Osteoblast (primary cell): Measurements from ENCODE around the gene TUNAR. TPM values are rescaled to one million over a fixed set of nuclear protein-coding genes. Genes with fewer than 3 reads are reported as not detected.

Experiments
- DNase-seq: peaks from one replicate; pipeline ENCODE4 v3.0.0; 2011; ENCODE audit warnings: low spot score, mixed read lengths; ENCODE audit not compliant: insufficient read length; ENCODE audit errors: missing footprints
- H2AFZ ChIP-seq: 2 replicates; pipeline ENCODE4 v1.6.0; 2011; ENCODE audit warnings: mild to moderate bottlenecking, low read length
- H3K27ac ChIP-seq: 2 replicates; pipeline ENCODE4 v1.5.1; 2011; ENCODE audit warnings: mild to moderate bottlenecking, low read depth, low read length, moderate library complexity
- H3K27me3 ChIP-seq: 2 replicates; pipeline ENCODE4 v1.6.0; 2012; ENCODE audit warnings: mild to moderate bottlenecking, control low read depth, inconsistent platforms, low read length, moderate library complexity; ENCODE audit not compliant: insufficient read depth
- H3K36me3 ChIP-seq: 2 replicates; pipeline ENCODE4 v1.5.1; 2011; ENCODE audit warnings: mild to moderate bottlenecking, low read length, control low read depth, moderate library complexity; ENCODE audit not compliant: insufficient read depth
- H3K4me1 ChIP-seq: 2 replicates; pipeline ENCODE4 v1.5.1; 2011; ENCODE audit warnings: mild to moderate bottlenecking, low read length, control low read depth, moderate library complexity; ENCODE audit not compliant: insufficient read depth
- H3K4me2 ChIP-seq: 2 replicates; pipeline ENCODE4 v1.6.0; 2011; ENCODE audit warnings: mild to moderate bottlenecking, low read length; ENCODE audit not compliant: insufficient read depth
- H3K4me3 ChIP-seq: fragments of 200-600 bp; sonication (generic); 3 replicates; pipeline ENCODE4 v1.5.1; 2012; ENCODE audit warnings: mild to moderate bottlenecking, low read length, inconsistent platforms; ENCODE audit not compliant: insufficient read depth
- H3K79me2 ChIP-seq: 2 replicates; pipeline ENCODE4 v1.6.0; 2012; ENCODE audit warnings: mild to moderate bottlenecking, low read length, control low read depth, inconsistent platforms; ENCODE audit not compliant: insufficient read depth
- H3K9me3 ChIP-seq: 2 replicates; pipeline ENCODE4 v1.5.1; 2011; ENCODE audit warnings: low read depth, low read length, control low read depth
- H4K20me1 ChIP-seq: 2 replicates; pipeline ENCODE4 v1.6.0; 2012; ENCODE audit warnings: mild to moderate bottlenecking, low read length, control low read depth; ENCODE audit not compliant: insufficient read depth
- total RNA-seq: library from RNA; depleted of rRNA; stranded (reverse); fragments of >200 nt; gene quantifications from 2 replicates; pipeline ENCODE4 v1.2.3, GENCODE V29; 2012
- TF ChIP-seq, protein P1 (sequence below): IDR thresholded peaks from 2 replicates; pipeline ENCODE4 v1.5.1; 2011; ENCODE audit warnings: mild to moderate bottlenecking, low read depth, low read length, moderate library complexity; ENCODE audit errors: extremely low read depth

The TUNAR gene
- total RNA-seq, 1 donor: not detected

DNA sequence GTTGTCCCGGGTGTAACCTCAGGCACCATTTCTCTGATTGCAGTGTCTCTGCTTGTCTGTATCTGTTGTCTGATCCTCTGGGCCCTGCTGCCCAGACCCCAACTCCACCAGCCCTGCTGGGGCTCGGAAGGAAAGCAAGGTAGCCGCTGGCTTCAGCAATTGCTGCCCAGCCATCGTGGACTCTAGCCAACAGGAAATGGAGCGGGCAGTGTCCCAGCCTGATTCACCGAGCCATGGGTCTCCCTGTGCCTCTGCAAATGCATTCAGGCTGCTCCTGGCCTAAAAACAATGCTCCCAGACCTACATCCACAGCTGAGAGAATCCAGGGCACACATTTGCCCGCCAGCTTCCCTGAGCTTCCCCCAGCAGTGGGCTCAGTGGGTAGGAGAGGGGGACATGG is 9.2 kb downstream of the TUNAR start:
- H2AFZ ChIP-seq: no peak overlapping the region
- no peaks in the 10 kb centered on the region for H3K9me3 ChIP-seq
- no peaks in the 10 kb centered on the region for H3K36me3 ChIP-seq
- H3K4me2 ChIP-seq: no peak overlapping the region
- no peaks in the 10 kb centered on the region for H3K27me3 ChIP-seq
- TF ChIP-seq, protein P1, sequence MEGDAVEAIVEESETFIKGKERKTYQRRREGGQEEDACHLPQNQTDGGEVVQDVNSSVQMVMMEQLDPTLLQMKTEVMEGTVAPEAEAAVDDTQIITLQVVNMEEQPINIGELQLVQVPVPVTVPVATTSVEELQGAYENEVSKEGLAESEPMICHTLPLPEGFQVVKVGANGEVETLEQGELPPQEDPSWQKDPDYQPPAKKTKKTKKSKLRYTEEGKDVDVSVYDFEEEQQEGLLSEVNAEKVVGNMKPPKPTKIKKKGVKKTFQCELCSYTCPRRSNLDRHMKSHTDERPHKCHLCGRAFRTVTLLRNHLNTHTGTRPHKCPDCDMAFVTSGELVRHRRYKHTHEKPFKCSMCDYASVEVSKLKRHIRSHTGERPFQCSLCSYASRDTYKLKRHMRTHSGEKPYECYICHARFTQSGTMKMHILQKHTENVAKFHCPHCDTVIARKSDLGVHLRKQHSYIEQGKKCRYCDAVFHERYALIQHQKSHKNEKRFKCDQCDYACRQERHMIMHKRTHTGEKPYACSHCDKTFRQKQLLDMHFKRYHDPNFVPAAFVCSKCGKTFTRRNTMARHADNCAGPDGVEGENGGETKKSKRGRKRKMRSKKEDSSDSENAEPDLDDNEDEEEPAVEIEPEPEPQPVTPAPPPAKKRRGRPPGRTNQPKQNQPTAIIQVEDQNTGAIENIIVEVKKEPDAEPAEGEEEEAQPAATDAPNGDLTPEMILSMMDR: no peak
- no peaks in the 10 kb centered on the region for H3K79me2 ChIP-seq
- H3K4me3 ChIP-seq: no peak overlapping the region
- H3K27ac ChIP-seq: no peak overlapping the region
- no peaks in the 10 kb centered on the region for H3K4me1 ChIP-seq
- no peak for DNase-seq
- H4K20me1 ChIP-seq: no peaks in the 10 kb centered on the region

DNA sequence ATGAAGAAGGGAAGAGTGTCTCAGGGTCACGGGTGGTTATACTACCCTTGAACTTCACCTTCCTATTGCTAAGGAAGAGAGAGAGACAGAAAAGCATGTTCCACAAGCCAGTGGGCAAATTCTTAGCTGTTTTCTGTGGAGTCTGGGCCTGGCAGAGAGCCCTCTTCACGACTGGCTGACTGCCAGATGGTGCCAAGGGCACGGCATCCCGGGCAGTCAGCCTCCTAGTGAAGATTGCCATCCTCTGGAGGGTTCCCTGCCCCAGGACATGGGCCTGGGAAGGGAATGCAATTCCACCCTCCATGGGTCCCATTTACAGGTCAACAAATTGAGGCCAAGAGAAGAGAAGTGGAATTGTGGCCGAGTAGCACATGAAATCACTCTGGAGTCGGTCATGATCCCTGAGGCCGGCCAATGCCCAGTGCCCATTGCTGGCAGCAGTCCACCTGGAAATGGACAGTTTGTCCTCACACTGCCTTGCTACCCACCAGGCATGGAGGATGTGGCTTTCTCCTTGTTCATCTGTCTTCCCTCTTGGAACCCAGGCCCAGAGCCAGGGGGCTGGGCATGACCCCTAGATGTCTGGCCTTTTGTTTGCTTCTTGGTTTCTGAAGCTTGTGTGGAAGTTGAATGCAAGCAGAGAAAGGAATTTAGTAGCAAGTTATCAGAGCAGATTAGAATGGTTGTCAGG is 9.9 kb downstream of the TUNAR start:
- Histone ChIP-seq H3K9me3 (no peaks in the 10 kb centered on the region), H3K79me2 (no peaks in the 10 kb centered on the region), H3K4me3 (no peak overlapping the region), H3K36me3 (no peaks in the 10 kb centered on the region), H3K4me1 (no peaks in the 10 kb centered on the region), H4K20me1 (no peaks in the 10 kb centered on the region), H3K27me3 (no peaks in the 10 kb centered on the region), H2AFZ (no peak overlapping the region), H3K4me2 (no peak overlapping the region), H3K27ac (no peak overlapping the region)
- DNase-seq: no peak
- TF ChIP-seq, protein P1: no peak

DNA sequence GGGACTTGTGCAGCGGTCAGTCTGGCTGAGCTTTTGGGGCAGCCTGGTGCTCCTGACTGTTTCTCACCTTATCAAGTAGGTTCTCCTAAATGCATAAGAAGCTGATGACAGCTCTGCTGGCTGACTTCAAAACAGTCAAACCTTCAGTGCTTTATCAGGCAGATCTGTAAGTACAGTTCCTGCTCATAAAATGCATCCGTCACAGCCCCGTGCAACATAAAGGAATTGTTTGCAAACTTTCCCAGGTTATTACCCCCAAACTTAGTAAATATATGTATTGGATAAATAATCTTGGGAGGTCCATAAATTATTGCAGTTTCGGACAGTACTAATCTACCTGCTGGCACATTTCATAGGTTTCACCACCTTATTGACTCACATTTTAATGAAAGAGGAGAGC is 10.7 kb downstream of the TUNAR start:
- DNase-seq: no peak
- no peaks in the 10 kb centered on the region for H3K79me2 ChIP-seq
- H3K4me2 ChIP-seq: no peak overlapping the region
- H3K4me1 ChIP-seq: no peaks in the 10 kb centered on the region
- no peaks in the 10 kb centered on the region for H3K36me3 ChIP-seq
- TF ChIP-seq, protein P1: no peak
- H3K4me3 ChIP-seq: no peak overlapping the region
- H3K9me3 ChIP-seq: no peaks in the 10 kb centered on the region
- H2AFZ ChIP-seq: no peak overlapping the region
- no peaks in the 10 kb centered on the region for H4K20me1 ChIP-seq
- no peaks in the 10 kb centered on the region for H3K27me3 ChIP-seq
- H3K27ac ChIP-seq: no peak overlapping the region

DNA sequence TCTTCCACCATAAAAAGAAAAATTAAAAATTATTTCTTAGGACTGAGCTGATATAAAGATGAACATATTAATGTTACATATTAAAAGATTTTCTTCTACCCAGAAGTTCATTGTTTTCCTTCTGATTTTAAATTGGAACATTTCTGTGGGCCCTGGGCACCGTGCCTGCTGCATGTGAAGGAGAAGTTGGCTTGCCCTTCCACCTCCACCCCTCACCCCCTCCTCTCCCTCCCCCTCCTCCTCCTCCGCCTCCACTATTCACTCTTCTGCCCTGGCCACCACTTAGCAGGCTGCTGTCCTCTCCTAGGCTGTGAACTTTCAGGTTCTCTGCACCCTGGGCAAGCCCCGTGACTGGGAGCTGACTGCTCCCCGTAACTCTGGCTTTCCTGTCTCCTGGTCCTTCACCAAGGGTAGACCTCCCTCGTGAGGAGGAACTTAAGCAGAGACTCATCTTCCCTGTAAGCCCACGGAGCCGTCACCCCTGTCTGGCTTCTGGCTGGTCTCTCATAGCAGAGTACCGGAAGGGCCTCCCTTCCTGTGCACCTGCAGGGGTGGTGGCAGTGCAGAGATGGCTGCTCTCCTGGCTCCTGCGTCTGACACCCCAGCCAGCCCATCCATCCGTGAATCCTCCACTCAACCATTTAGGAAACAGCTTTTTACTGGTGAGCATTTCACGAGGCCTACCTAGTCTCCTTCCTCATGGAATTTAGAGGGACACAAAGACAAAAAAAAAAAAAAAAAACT is 12.8 kb downstream of the TUNAR start:
- Histone ChIP-seq H2AFZ (no peak overlapping the region), H3K4me3 (no peak overlapping the region), H4K20me1 (no peaks in the 10 kb centered on the region), H3K4me2 (no peak overlapping the region), H3K79me2 (no peaks in the 10 kb centered on the region), H3K36me3 (no peaks in the 10 kb centered on the region), H3K4me1 (no peaks in the 10 kb centered on the region), H3K9me3 (no peaks in the 10 kb centered on the region), H3K27ac (no peak overlapping the region), H3K27me3 (no peaks in the 10 kb centered on the region)
- DNase-seq: no peak
- TF ChIP-seq, protein P1: no peak
